Activated T-cell treated with anti-CD3 and anti-CD28 coated beads, Interleukin-2, amount 50 U/mL, for 72 hours (primary cell): ENCODE results near the gene MAFF. TPM values are rescaled to one million over a fixed set of nuclear protein-coding genes. Genes with fewer than 3 reads are reported as not detected.

Source experiments
- ATAC-seq, 2 donors: fragments of 150-1000 bp; cut with Tn5 transposase; replicated peaks in 1 of 2; 2 replicates each; pipeline ENCODE4 v1.10.0; 2021; ENCODE audit warnings: moderate library complexity in 2 of 2, mild to moderate bottlenecking in 1 of 2
- DNase-seq, 2 donors: peaks; one replicate each; pipeline ENCODE4 v3.0.0; 2021 to 2022; ENCODE audit warnings: mixed read lengths in 1 of 2
- H3K27ac Mint-ChIP-seq: one replicate; pipeline ENCODE4 v1.8.0; 2022; ENCODE audit warnings: mild to moderate bottlenecking, moderate library complexity, mixed read lengths
- H3K27me3 Mint-ChIP-seq: one replicate; pipeline ENCODE4 v1.8.0; 2022; ENCODE audit warnings: low read depth, mixed read lengths
- H3K36me3 Mint-ChIP-seq, 2 donors: one replicate each; pipeline ENCODE4 v1.8.0; 2022; ENCODE audit warnings: mixed read lengths in 2 of 2, mild to moderate bottlenecking in 1 of 2; ENCODE audit not compliant: insufficient read depth in 2 of 2
- H3K4me1 Mint-ChIP-seq: one replicate; pipeline ENCODE4 v1.8.0; 2022; ENCODE audit warnings: low read depth, mixed read lengths
- H3K4me3 Mint-ChIP-seq, 2 donors: one replicate each; pipeline ENCODE4 v1.8.0; 2022; ENCODE audit warnings: mild to moderate bottlenecking in 2 of 2, mixed read lengths in 2 of 2, moderate library complexity in 2 of 2
- H3K9me3 Mint-ChIP-seq, 2 donors: one replicate each; pipeline ENCODE4 v1.8.0; 2022; ENCODE audit warnings: mixed read lengths in 2 of 2
- total RNA-seq, 2 donors: library from RNA; stranded (reverse); gene quantifications; one replicate each; pipeline ENCODE4 v1.2.3, GENCODE V29; 2022

MAFF gene
- total RNA-seq, 2 donors from 2014 or later: 15.6 to 20.3 TPM

DNA sequence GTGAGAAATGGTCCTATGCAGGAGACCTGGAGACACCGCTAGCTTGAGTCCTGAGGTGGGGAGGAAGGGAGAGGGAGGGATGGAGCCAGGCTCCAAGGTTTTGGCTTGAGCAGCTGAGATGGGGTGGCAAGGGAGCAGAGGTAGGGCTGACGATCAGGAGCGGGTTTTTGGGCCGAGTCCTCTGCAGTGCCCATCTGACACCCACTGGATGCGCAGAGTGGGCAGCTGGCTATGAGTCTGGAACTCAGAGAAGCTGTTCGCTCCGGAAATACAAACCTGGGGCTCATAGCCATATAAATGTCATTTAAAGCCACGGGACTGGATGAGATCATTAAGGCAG, 453 bp upstream of the MAFF start:
- Mint-ChIP-seq H3K4me3 (peak overlapping the region; percentile 67 to 78), H3K9me3 (no peaks in the 10 kb centered on the region), H3K4me1 (peaks cover 37% of the 10 kb centered on the region), H3K27ac (peak overlapping the region; percentile 23), H3K27me3 (no peaks in the 10 kb centered on the region), H3K36me3 (no peaks in the 10 kb centered on the region)
- ATAC-seq (no peak), DNase-seq (no peak)

- Mint-ChIP-seq H3K9me3 (no peaks in the 10 kb centered on the region), H3K36me3 (no peaks in the 10 kb centered on the region), H3K27ac (peak overlapping the region; percentile 72), H3K27me3 (no peaks in the 10 kb centered on the region), H3K4me3 (peak overlapping the region; percentile 85 to 87), H3K4me1 (peaks cover 37% of the 10 kb centered on the region)
- DNase-seq: peak; percentile 77 to 80
- ATAC-seq: peak; percentile 56 to 59
Observed at GRCh38 chr22:38202437-38203089, 769 bp downstream of the MAFF start.

GRCh38 chr22:38203090-38203810, 1.5 kb downstream of the MAFF start:
- ATAC-seq (peak in 1 of 2 donors; percentile 33), DNase-seq (peak; percentile 44 to 51)
- H3K4me1 Mint-ChIP-seq: peaks cover 38% of the 10 kb centered on the region
- H3K27ac Mint-ChIP-seq: peak overlapping the region; percentile 72
- no peaks in the 10 kb centered on the region for H3K27me3 Mint-ChIP-seq
- no peaks in the 10 kb centered on the region for H3K36me3 Mint-ChIP-seq
- no peaks in the 10 kb centered on the region for H3K9me3 Mint-ChIP-seq
- peak overlapping the region; percentile 85 to 87 for H3K4me3 Mint-ChIP-seq

DNA sequence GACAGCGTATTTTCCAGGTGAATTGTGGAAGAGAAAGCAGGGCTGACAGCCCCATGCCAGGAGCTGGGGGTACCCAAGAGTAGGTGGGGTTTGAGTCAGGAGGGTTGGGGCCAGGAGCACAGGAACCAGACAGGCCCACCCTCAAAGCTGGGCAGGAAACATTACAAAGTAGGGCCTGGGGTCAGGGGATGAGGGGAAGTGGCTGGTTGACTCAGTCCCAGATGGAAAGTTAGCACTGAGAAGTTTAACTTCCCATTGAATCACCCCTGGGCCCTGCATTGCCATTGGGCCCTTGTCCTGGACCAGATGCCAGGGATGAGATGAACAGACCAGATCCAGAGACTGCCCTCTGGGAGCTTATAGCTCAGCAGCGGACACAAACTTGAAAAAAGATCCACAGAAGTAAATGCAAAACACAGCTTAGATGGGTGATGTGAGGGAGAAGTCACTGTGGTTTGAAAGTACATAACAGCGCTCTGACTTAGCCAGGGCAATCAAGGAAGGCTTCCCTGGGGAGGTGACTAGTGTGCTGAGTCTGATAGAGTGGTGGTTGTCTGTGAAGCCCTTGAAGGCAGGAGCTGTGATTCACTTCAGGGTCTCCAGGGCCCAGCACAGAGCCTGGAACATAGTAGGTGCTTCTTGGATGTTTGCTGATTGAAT, 2.2 kb downstream of the MAFF start:
- Mint-ChIP-seq H3K36me3 (no peaks in the 10 kb centered on the region), H3K27ac (peak overlapping the region; percentile 59), H3K27me3 (no peaks in the 10 kb centered on the region), H3K4me1 (peaks cover 42% of the 10 kb centered on the region), H3K9me3 (no peaks in the 10 kb centered on the region), H3K4me3 (peak overlapping the region; percentile 85 to 87)
- no peak for DNase-seq
- no peak for ATAC-seq

GRCh38 chr22:38204784-38205183, 3.0 kb downstream of the MAFF start:
- Mint-ChIP-seq H3K27me3 (no peaks in the 10 kb centered on the region), H3K9me3 (no peaks in the 10 kb centered on the region), H3K4me1 (peaks cover 40% of the 10 kb centered on the region), H3K27ac (peak overlapping the region; percentile 5), H3K36me3 (no peaks in the 10 kb centered on the region), H3K4me3 (peak overlapping the region in 1 of 2 donors; percentile 1)
- DNase-seq: no peak
- ATAC-seq: no peak

GRCh38 chr22:38205261-38206128, 3.7 kb downstream of the MAFF start:
- DNase-seq (no peak), ATAC-seq (no peak)
- no peak overlapping the region for H3K4me3 Mint-ChIP-seq
- H3K27me3 Mint-ChIP-seq: no peaks in the 10 kb centered on the region
- H3K4me1 Mint-ChIP-seq: peaks cover 42% of the 10 kb centered on the region
- H3K27ac Mint-ChIP-seq: no peak overlapping the region
- no peaks in the 10 kb centered on the region for H3K9me3 Mint-ChIP-seq
- H3K36me3 Mint-ChIP-seq: no peaks in the 10 kb centered on the region

GRCh38 chr22:38207898-38208432, 6.2 kb downstream of the MAFF start:
- Mint-ChIP-seq H3K27me3 (no peaks in the 10 kb centered on the region), H3K4me3 (no peak overlapping the region), H3K27ac (no peak overlapping the region), H3K9me3 (no peaks in the 10 kb centered on the region), H3K36me3 (no peaks in the 10 kb centered on the region), H3K4me1 (peaks cover 37% of the 10 kb centered on the region)
- ATAC-seq (no peak), DNase-seq (no peak)

DNA sequence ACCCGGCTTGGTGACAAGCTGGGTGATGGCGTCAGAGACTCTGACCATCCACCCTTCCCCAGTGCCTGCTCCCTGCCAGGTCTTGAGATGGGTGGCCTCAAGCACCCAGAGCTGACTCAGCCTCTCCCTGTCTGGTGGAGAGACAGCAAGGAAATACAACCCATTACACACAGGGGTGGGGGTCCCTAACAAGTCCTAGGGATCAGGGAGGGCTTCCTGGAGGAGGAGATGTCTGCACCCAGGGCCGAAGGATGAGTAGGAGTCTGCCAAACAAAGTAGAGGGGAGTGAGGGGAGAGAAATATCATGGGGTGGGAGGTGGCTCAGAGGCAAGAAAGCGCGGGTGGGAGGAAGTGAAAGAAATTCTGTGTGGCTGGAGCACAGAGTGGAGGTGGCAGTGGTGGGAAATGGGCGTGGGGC, 6.8 kb downstream of the MAFF start:
- no peak overlapping the region for H3K27ac Mint-ChIP-seq
- no peaks in the 10 kb centered on the region for H3K36me3 Mint-ChIP-seq
- no peak for ATAC-seq
- H3K9me3 Mint-ChIP-seq: no peaks in the 10 kb centered on the region
- H3K27me3 Mint-ChIP-seq: no peaks in the 10 kb centered on the region
- no peak for DNase-seq
- peaks cover 37% of the 10 kb centered on the region for H3K4me1 Mint-ChIP-seq
- no peak overlapping the region for H3K4me3 Mint-ChIP-seq

- Mint-ChIP-seq H3K4me1 (peaks cover 28% of the 10 kb centered on the region), H3K27ac (no peak overlapping the region), H3K4me3 (no peak overlapping the region), H3K36me3 (peaks cover 0 to 4% of the 10 kb centered on the region in 2 donors), H3K9me3 (no peaks in the 10 kb centered on the region), H3K27me3 (no peaks in the 10 kb centered on the region)
- DNase-seq (no peak), ATAC-seq (no peak)
Observed at GRCh38 chr22:38211556-38211955, 9.8 kb downstream of the MAFF start.

GRCh38 chr22:38212442-38212841, 10.6 kb downstream of the MAFF start:
- Mint-ChIP-seq H3K27me3 (no peaks in the 10 kb centered on the region), H3K4me3 (no peak overlapping the region), H3K4me1 (peaks cover 28% of the 10 kb centered on the region), H3K27ac (no peak overlapping the region), H3K36me3 (peaks cover 0 to 4% of the 10 kb centered on the region in 2 donors), H3K9me3 (no peaks in the 10 kb centered on the region)
- no peak for DNase-seq
- ATAC-seq: no peak

DNA sequence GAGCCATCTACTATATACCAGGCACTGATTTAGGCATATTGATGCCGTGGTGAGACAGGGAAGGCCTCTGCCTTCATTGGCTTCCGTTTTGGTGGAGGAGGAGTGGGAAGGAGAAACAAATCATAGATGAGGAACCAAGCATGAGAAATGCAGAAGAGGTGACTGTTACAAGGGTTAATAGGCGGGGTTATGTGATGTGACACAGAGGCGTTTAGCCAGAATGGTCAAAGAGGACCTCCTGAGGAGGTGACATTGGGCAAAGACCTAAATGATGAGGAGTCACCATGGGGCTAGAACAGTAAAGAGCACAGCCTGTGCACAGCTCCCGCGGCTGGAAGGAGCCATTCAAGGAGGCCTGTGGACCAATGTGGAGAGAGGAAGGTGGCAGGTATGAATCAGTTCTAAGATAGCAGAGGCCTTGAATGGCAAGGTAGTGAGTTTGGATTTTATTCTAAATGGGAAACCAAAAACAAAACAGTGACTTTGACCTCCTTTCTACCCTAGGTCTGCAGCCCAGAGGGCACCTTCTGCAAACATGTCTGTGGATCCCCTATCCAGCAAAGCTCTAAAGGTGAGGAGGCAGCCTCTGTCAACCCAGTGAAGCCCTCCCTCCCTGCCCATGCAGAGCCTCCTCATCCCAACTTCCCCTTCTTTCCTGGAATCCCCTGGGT, 11.7 kb downstream of the MAFF start:
- Mint-ChIP-seq H3K27me3 (no peaks in the 10 kb centered on the region), H3K4me3 (peak overlapping the region; percentile 22 to 27), H3K9me3 (no peaks in the 10 kb centered on the region), H3K27ac (no peak overlapping the region), H3K36me3 (peaks cover 0 to 4% of the 10 kb centered on the region in 2 donors), H3K4me1 (peaks cover 30% of the 10 kb centered on the region)
- DNase-seq (no peak), ATAC-seq (peak in 1 of 2 donors; percentile 8)

- Mint-ChIP-seq H3K27me3 (no peaks in the 10 kb centered on the region), H3K27ac (no peak overlapping the region)
Observed at GRCh38 chr22:38213990-38214301, 12.2 kb downstream of the MAFF start.

More at GRCh38 chr22:38213990-38214301, 12.2 kb downstream of the MAFF start:
- DNase-seq (no peak), ATAC-seq (no peak)
- Mint-ChIP-seq H3K4me3 (peak overlapping the region; percentile 39 to 69), H3K36me3 (peaks cover 0 to 4% of the 10 kb centered on the region in 2 donors), H3K4me1 (peaks cover 33% of the 10 kb centered on the region), H3K9me3 (no peaks in the 10 kb centered on the region)
